Parathyroid adenoma (tissue), 2 donors: ENCODE results near the gene LYSMD1.

Source experiments
- H2AFZ ChIP-seq: fragments of 300-600 bp; sonication (generic); one replicate; pipeline ENCODE4 v1.7.0; 2017; ENCODE audit warnings: antibody characterized with exemption, mild to moderate bottlenecking
- H3K27ac ChIP-seq: fragments of 300-600 bp; sonication (generic); one replicate; pipeline ENCODE4 v1.7.0; 2017
- H3K27me3 ChIP-seq: fragments of 300-600 bp; sonication (generic); one replicate; pipeline ENCODE4 v1.7.0; 2017; ENCODE audit warnings: low read length; ENCODE audit not compliant: control insufficient read depth, insufficient read depth
- H3K36me3 ChIP-seq: fragments of 300-600 bp; sonication (generic); one replicate; pipeline ENCODE4 v1.7.0; 2017; ENCODE audit warnings: low read length; ENCODE audit not compliant: control insufficient read depth, insufficient read depth
- H3K4me1 ChIP-seq: fragments of 300-600 bp; sonication (generic); one replicate; pipeline ENCODE4 v1.7.0; 2017; ENCODE audit warnings: control low read depth
- H3K4me2 ChIP-seq: fragments of 300-600 bp; sonication (generic); one replicate; pipeline ENCODE4 v1.7.0; 2017; ENCODE audit warnings: low read length
- H3K4me3 ChIP-seq: fragments of 300-600 bp; sonication (generic); one replicate; pipeline ENCODE4 v1.7.0; 2017; ENCODE audit warnings: low read depth, low read length
- H3K79me2 ChIP-seq: fragments of 300-600 bp; sonication (generic); one replicate; pipeline ENCODE4 v1.7.0; 2017; ENCODE audit warnings: control low read depth
- H3K9ac ChIP-seq: fragments of 300-600 bp; sonication (generic); one replicate; pipeline ENCODE4 v1.7.0; 2017; ENCODE audit warnings: mild to moderate bottlenecking
- H3K9me3 ChIP-seq: fragments of 300-600 bp; sonication (generic); one replicate; pipeline ENCODE4 v1.7.0; 2017; ENCODE audit warnings: low read length; ENCODE audit not compliant: control insufficient read depth
- TF ChIP-seq, protein P1 (sequence below): fragments of 300-600 bp; sonication (generic); IDR thresholded peaks from one replicate; pipeline ENCODE4 v1.7.0; 2017; ENCODE audit warnings: antibody characterized with exemption, mild to moderate bottlenecking
- donor health status: primary hyperparathyroidism.

The LYSMD1 gene

DNA sequence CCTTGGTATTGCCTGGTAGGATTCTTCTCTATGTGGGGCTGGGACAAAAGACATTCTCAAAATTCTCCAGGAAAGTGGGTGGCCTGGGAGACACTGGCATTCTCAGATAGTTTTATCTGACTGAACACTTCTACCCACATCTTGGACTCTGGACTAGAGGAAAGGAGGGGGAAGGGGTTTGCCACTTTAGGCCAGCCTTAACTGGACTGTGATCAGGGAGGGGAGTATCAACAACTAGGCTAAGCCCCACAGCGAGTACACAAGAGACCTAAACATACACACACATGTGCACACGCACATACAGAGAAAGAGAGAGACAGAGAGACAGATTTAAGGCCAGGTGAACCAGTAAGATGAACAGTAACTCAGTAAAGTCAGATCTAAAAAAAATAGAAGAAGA lies 18.0 kb downstream of the LYSMD1 start:
- Histone ChIP-seq H3K27ac (no peak overlapping the region), H2AFZ (no peak overlapping the region), H3K9ac (no peak overlapping the region), H3K9me3 (no peaks in the 10 kb centered on the region), H3K36me3 (no peaks in the 10 kb centered on the region), H3K79me2 (no peaks in the 10 kb centered on the region), H3K4me3 (no peak overlapping the region), H3K4me2 (no peak overlapping the region), H3K27me3 (no peaks in the 10 kb centered on the region), H3K4me1 (no peaks in the 10 kb centered on the region)
- TF ChIP-seq, protein P1, sequence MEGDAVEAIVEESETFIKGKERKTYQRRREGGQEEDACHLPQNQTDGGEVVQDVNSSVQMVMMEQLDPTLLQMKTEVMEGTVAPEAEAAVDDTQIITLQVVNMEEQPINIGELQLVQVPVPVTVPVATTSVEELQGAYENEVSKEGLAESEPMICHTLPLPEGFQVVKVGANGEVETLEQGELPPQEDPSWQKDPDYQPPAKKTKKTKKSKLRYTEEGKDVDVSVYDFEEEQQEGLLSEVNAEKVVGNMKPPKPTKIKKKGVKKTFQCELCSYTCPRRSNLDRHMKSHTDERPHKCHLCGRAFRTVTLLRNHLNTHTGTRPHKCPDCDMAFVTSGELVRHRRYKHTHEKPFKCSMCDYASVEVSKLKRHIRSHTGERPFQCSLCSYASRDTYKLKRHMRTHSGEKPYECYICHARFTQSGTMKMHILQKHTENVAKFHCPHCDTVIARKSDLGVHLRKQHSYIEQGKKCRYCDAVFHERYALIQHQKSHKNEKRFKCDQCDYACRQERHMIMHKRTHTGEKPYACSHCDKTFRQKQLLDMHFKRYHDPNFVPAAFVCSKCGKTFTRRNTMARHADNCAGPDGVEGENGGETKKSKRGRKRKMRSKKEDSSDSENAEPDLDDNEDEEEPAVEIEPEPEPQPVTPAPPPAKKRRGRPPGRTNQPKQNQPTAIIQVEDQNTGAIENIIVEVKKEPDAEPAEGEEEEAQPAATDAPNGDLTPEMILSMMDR: no peak

DNA sequence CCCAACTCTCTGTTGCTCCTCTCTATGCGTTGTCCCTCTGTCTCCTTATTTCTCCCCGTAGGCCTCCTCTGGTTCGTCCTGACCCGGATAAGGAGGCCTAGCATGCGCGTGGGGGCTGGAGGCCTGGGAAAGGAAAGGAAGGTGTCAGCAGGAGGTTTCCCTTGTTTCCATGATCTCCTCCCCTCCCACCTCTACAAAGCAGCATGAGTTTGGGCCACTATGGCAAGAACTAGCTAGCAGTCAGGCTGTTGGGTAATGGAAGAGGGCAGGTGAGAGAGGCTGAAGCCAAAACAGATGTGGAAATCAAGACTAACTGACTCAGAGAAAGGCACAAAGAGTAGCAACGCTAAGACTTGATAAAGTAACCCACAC lies 18.6 kb downstream of the LYSMD1 start:
- TF ChIP-seq, protein P1: no peak
- Histone ChIP-seq H3K4me1 (no peaks in the 10 kb centered on the region), H3K36me3 (no peaks in the 10 kb centered on the region), H3K27ac (peak overlapping the region; percentile 39), H3K27me3 (no peaks in the 10 kb centered on the region), H3K4me3 (peak overlapping the region; percentile 61), H3K9me3 (no peaks in the 10 kb centered on the region), H2AFZ (peak overlapping the region; percentile 94), H3K9ac (no peak overlapping the region), H3K79me2 (no peaks in the 10 kb centered on the region), H3K4me2 (peak overlapping the region; percentile 78)

DNA sequence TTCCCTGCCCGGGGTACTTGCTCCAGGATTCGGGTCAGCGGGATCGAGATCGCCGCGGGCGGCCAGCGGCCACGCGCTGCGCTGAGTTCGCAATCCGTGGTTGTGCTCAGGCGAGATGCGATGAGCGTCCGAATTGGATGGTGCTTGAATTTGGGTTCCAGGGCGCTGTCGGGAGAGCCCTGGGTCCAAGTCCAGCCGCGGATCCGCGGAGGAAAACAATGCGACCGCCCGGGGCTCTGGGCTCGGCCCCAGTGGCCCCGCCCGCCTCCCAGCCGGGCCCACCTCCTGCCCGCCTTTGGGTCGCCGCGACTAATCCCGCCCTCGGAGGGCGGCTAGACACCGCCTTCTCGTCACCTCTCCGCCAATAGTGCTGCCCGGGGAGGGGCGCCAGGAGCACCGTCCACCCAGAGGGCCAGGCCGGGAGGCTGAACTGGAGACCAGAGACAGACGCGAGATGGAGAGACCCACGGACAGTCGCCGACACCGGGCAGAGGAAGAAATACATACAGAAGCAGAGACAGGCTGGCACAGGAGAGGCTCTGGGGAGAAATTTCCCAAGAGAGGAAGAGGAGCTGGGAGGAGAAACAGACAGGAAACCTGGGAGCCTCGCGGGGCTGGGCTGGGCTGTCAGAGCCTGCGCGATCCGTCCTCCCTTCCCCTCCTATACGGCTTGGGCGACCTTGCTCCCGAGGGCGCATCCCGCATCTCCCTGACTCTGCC lies 19.1 kb downstream of the LYSMD1 start, which contains the start of gene SEMA6C:
Gene SEMA6C, minus strand, starts transcription at position 220 of the 720 bp plus-strand sequence. CDS start 4,010 bp downstream, outside the sequence.
- TF ChIP-seq, protein P1: no peak
- no peaks in the 10 kb centered on the region for H3K4me1 ChIP-seq

DNA sequence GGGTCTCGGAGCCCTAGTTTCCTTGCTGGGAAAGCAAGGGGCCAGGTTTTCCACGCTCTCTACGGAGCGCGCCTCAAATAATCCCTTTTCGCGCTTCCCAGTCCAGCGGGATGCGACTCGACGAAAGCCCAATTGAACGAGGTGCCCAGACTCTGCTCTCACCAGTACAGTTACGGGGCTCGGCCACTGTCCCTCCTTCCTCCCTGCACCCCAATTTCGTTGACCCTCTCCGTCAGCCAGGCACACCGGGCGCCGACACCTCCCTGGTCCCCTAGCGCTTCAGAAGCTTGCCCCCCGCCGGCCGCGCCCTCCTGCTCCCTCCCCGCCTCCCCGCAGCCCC lies 19.7 kb downstream of the LYSMD1 start:
- H3K4me2 ChIP-seq: peak overlapping the region; percentile 78
- peak overlapping the region; percentile 94 for H2AFZ ChIP-seq
- no peaks in the 10 kb centered on the region for H3K9me3 ChIP-seq
- H3K4me1 ChIP-seq: no peaks in the 10 kb centered on the region
- no peak overlapping the region for H3K9ac ChIP-seq
- H3K27me3 ChIP-seq: no peaks in the 10 kb centered on the region
- H3K4me3 ChIP-seq: peak overlapping the region; percentile 61
- H3K79me2 ChIP-seq: no peaks in the 10 kb centered on the region
- no peak overlapping the region for H3K27ac ChIP-seq
- TF ChIP-seq, protein P1: no peak
- no peaks in the 10 kb centered on the region for H3K36me3 ChIP-seq

More for the DNA sequence above, 19.1 kb downstream of the LYSMD1 start, which contains the start of gene SEMA6C:
- peak within 1 kb of the TSS; percentile 94 for H2AFZ ChIP-seq
- no peaks in the 10 kb centered on the region for H3K79me2 ChIP-seq
- H3K4me2 ChIP-seq: peak within 1 kb of the TSS; percentile 78
- H3K27ac ChIP-seq: peak within 1 kb of the TSS; percentile 39
- H3K9me3 ChIP-seq: no peaks in the 10 kb centered on the region
- peak within 1 kb of the TSS; percentile 61 for H3K4me3 ChIP-seq
- H3K36me3 ChIP-seq: no peaks in the 10 kb centered on the region
- H3K27me3 ChIP-seq: no peaks in the 10 kb centered on the region
- no peak within 1 kb of the TSS for H3K9ac ChIP-seq
